Ovary (tissue), 9 donors: Measurements from ENCODE around the gene NPPC. TPM values are rescaled to one million over a fixed set of nuclear protein-coding genes. Genes with fewer than 3 reads are reported as not detected.

Experiments used
- DNase-seq, 5 donors: peaks; one replicate each; pipeline ENCODE4 v3.0.0-alpha.2; 2019 to 2020
- H3K27ac ChIP-seq, 2 donors: fragments of 200-600 bp; one replicate each; pipeline versions ENCODE4 v1.5.1 to v1.8.0; 2019 to 2022
- H3K27me3 ChIP-seq: fragments of 200-600 bp; one replicate; pipeline ENCODE4 v1.8.0; 2022
- H3K36me3 ChIP-seq: fragments of 200-600 bp; sonication (generic); one replicate; pipeline ENCODE4 v1.5.1; 2019
- H3K4me1 ChIP-seq: one replicate; pipeline ENCODE4 v1.8.1; 2013; ENCODE audit warnings: mild to moderate bottlenecking, moderate library complexity; ENCODE audit not compliant: insufficient read depth
- H3K4me3 ChIP-seq: fragments of 200-600 bp; sonication (generic); one replicate; pipeline ENCODE4 v1.5.1; 2017
- H3K9me3 ChIP-seq, 2 donors: fragments of 200-600 bp in 1 of 2; sonication (generic) in 1 of 2; one replicate each; pipeline versions ENCODE4 v1.5.1 to v1.8.1; 2013 to 2019; ENCODE audit warnings: mild to moderate bottlenecking in 1 of 2, moderate library complexity in 1 of 2
- CTCF ChIP-seq, 3 donors: fragments of 450-650 bp in 2 of 3; fragments of 200-600 bp in 1 of 3; IDR thresholded peaks; one replicate each; pipeline versions ENCODE4 v1.5.1 to v1.8.0; 2016 to 2022; ENCODE audit warnings: antibody characterized with exemption in 3 of 3, mild to moderate bottlenecking in 1 of 3
- EP300 ChIP-seq: sonication (generic); formaldehyde crosslinking; IDR thresholded peaks from one replicate; pipeline ENCODE4 v1.6.1; 2017; ENCODE audit warnings: antibody characterized with exemption
- POLR2A ChIP-seq: fragments of 450-650 bp; IDR thresholded peaks from one replicate; pipeline ENCODE4 v1.6.1; 2017; ENCODE audit warnings: antibody characterized with exemption, mild to moderate bottlenecking, moderate library complexity
- whole genome bisulfite sequencing, 3 donors: extraction: QIAGEN DNeasy Blood & Tissue Kit in 1 of 3; methylation state at CpG; one replicate each; pipeline versions ENCODE4 v1.1.5 to v1.1.7; 2013 to 2017; 5-methylcytosine and 5-hydroxymethylcytosine counted together
- intact Hi-C, 4 donors: fragments of 100-400 bp; cut with DNase I; formaldehyde crosslinking; loops; one replicate each; pipeline versions ENCODE4 v1.11.0 to v1.15.1; 2022 to 2023
- polyA plus RNA-seq, 2 donors: library from polyadenylated mRNA; stranded (reverse); fragments of 200-250 nt in 1 of 2; fragments of 350-450 nt in 1 of 2; fragmentation: Illumina TruSeq in 1 of 2; extraction: RNeasy Lipid Tissue Mini Kit (QIAGEN cat#74804) in 1 of 2; gene quantifications; one replicate each; pipeline ENCODE4 v1.2.3, GENCODE V29; 2013 to 2014
- total RNA-seq, 7 donors: library from RNA; depleted of rRNA in 2 of 7; stranded (reverse); fragments of >200 nt in 2 of 7; fragmentation: NEBNext Ultra II Directional in 3 of 7; extraction: Animal tissue kit (Norgen Biotek cat#: 25700) in 3 of 7; gene quantifications; one replicate each; pipeline versions ENCODE4 v1.1.0 to v1.2.4, GENCODE V29; 2016 to 2023
- donor health status: DM: no; HTN: no; CAD: no; lungs with moderate emphysema.
- donor health status: DM: no; HTN: no; CAD: no.
- donor health status: Bipolar disorder and iron deficiency.
- donor health status: DM: yes; HTN: yes; CAD: no.
- donor health status: DM: no; HTN: no; CAD: no.
- donor health status: DM: yes; HTN: yes; CAD: no.

The NPPC gene
- total and polyA plus RNA-seq, 9 donors = 0.18 to 4.3 (median 0.49) TPM; not detected in 3

GRCh38 chr2:231966886-231967285 is 40.7 kb upstream of the NPPC start:
- WGBS, 3 donors = 74 to 75% (median 74%) methylated on average over 4 of the region's 4 CpGs
- Histone ChIP-seq H3K9me3 (no peaks in the 10 kb centered on the region), H3K4me1 (peaks cover 8% of the 10 kb centered on the region), H3K36me3 (no peaks in the 10 kb centered on the region), H3K4me3 (no peak overlapping the region), H3K27ac (no peak overlapping the region), H3K27me3 (no peaks in the 10 kb centered on the region)
- no peak for TF ChIP-seq POLR2A
- no peak for TF ChIP-seq EP300
- DNase-seq = no peak
- intact Hi-C loops = no loop called here

GRCh38 chr2:231965102-231965501 is 38.9 kb upstream of the NPPC start:
- TF ChIP-seq POLR2A = no peak
- TF ChIP-seq CTCF (IDR thresholded peaks at IDR 0.05) = no peak
- TF ChIP-seq EP300 = no peak
- 72 to 82% (median 80%) methylated on average over 1 of the region's 1 CpG for WGBS, 3 donors
- no peak overlapping the region for H3K4me3 ChIP-seq
- H3K4me1 ChIP-seq = peaks cover 12% of the 10 kb centered on the region
- H3K36me3 ChIP-seq = no peaks in the 10 kb centered on the region
- no peak overlapping the region for H3K27ac ChIP-seq
- no peaks in the 10 kb centered on the region for H3K27me3 ChIP-seq
- no peaks in the 10 kb centered on the region for H3K9me3 ChIP-seq
- no peak for DNase-seq
- intact Hi-C loops = no loop called here

GRCh38 chr2:231961349-231962166 is 35.4 kb upstream of the NPPC start, which contains the start of gene DIS3L2:
Gene DIS3L2, plus strand, starts transcription at chr2:231961713. Its CDS starts 53,215 bp downstream, at chr2:232014928.
- 0% methylated on average over 80 to 83 of the region's 83 CpGs for WGBS, 3 donors
- Histone ChIP-seq H3K27me3 (no peaks in the 10 kb centered on the region), H3K27ac (peak within 1 kb of the TSS; percentile 37 to 44)

GRCh38 chr2:231960810-231961348 is 34.7 kb upstream of the NPPC start:
- DNase-seq = no peak
- H3K36me3 ChIP-seq = no peaks in the 10 kb centered on the region
- H3K9me3 ChIP-seq = no peaks in the 10 kb centered on the region
- intact Hi-C loops = no loop called here
- peak overlapping the region; percentile 37 to 44 for H3K27ac ChIP-seq
- no peak for TF ChIP-seq CTCF (IDR thresholded peaks at IDR 0.05)
- TF ChIP-seq POLR2A = no peak
- TF ChIP-seq EP300 = no peak
- peaks cover 10% of the 10 kb centered on the region for H3K4me1 ChIP-seq
- 49 to 55% (median 54%) methylated on average over 18 of the region's 18 CpGs for WGBS, 3 donors
- H3K27me3 ChIP-seq = no peaks in the 10 kb centered on the region
- H3K4me3 ChIP-seq = peak overlapping the region; percentile 95

More at GRCh38 chr2:231961349-231962166, 35.4 kb upstream of the NPPC start, which contains the start of gene DIS3L2:
- peaks cover 12% of the 10 kb centered on the region for H3K4me1 ChIP-seq
- peak within 1 kb of the TSS; percentile 95 for H3K4me3 ChIP-seq
- intact Hi-C loops = no loop called here
- H3K36me3 ChIP-seq = no peaks in the 10 kb centered on the region
- TF ChIP-seq EP300 (no peak), CTCF (IDR thresholded peaks at IDR 0.05) (peak in 1 of 3 donors; percentile 17), POLR2A (peak; percentile 52)
- no peaks in the 10 kb centered on the region for H3K9me3 ChIP-seq
- DNase-seq = peak; percentile 68 to 88 (median 78)
